GM20000 (cell line): ENCODE data around the gene GRIK4.

Source experiments
- DNase-seq: peaks from one replicate; pipeline ENCODE4 v3.0.0; 2012; ENCODE audit warnings: low spot score
- CTCF ChIP-seq: IDR thresholded peaks from 2 replicates; pipeline ENCODE4 v1.5.1; 2012; ENCODE audit warnings: mild to moderate bottlenecking, control low read depth; ENCODE audit errors: extremely low read depth, missing control alignments

Gene GRIK4

DNA sequence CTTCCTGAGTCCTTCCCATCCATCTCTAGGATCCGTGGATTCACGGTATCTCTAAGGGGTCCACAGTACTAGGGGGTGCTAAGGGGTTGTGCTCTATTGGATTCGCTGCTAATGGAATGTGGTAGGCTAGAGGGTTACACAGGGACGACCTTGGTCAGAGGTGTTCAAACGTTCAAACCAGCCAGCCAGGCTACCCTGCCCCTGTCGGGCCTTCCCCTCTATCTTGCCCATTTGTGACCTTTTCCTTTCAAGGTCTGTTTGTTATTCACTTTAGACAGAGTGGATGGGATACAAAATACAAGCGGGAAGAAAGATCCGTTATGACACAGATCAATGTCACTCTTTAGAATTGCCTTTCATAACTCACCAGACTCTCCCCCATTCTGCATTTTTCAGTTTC, 306.5 kb downstream of the GRIK4 start:
- no peak for TF ChIP-seq CTCF
- DNase-seq = no peak

GRCh38 chr11:120819003-120819402, 307.5 kb downstream of the GRIK4 start:
- DNase-seq = no peak
- no peak for TF ChIP-seq CTCF

- TF ChIP-seq CTCF = no peak
- no peak for DNase-seq
Observed at GRCh38 chr11:120819437-120820365, 308.2 kb downstream of the GRIK4 start.

DNA sequence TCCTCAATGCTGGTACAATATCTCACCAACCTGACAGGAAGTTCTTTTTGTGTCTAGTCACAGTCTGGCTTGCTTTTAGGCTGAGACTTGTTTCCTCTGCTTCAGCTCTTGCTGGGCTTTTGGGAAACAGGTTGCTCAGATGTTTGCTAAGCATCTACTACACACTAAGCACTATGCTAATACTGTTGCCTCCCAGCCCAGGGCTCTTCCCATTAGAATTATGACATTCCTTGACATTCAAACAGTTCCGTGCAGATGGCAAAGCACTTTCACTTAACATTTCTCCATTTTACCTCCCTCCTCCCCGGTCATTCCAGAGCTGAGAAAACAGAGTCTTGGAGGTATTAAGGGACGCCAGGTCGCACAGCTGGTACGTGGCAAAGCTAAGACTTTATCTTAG, 311.6 kb downstream of the GRIK4 start:
- DNase-seq = no peak
- no peak for TF ChIP-seq CTCF

DNA sequence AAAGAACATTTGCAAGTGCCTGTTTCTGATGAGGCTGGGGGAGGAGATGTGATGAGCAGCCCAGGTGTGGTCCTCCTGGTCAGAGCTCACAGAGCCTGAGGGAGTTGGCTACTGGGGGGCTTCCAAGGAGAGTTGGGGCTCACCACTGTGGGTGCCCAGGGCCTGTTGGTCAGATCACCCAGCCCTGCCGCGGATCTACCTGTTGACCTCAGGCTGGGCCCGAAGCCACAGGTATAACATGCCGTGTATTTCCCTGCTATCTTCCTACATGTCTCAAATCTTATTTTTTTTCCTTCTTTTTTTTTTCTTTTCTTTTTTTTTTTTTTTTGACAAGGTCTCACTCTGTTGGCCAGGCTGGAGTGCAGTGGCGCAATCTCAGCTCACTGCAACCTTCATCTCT, 312.7 kb downstream of the GRIK4 start:
- no peak for TF ChIP-seq CTCF
- DNase-seq = no peak

- TF ChIP-seq CTCF = no peak
- DNase-seq = no peak
Observed at GRCh38 chr11:120827198-120827597, 315.6 kb downstream of the GRIK4 start.

- no peak for DNase-seq
- no peak for TF ChIP-seq CTCF
Observed at GRCh38 chr11:120827820-120828219, 316.3 kb downstream of the GRIK4 start.
